NT2/D1 (cell line): Measurements from ENCODE around the gene TTLL8.

Experiments used
- YY1 ChIP-seq: IDR thresholded peaks from 2 replicates; pipeline ENCODE4 v1.6.1; 2011; ENCODE audit not compliant: insufficient read length, insufficient read depth
- ZNF274 ChIP-seq: IDR thresholded peaks from 2 replicates; pipeline ENCODE4 v1.6.1; 2011; ENCODE audit warnings: mild to moderate bottlenecking, low read depth, low read length

DNA sequence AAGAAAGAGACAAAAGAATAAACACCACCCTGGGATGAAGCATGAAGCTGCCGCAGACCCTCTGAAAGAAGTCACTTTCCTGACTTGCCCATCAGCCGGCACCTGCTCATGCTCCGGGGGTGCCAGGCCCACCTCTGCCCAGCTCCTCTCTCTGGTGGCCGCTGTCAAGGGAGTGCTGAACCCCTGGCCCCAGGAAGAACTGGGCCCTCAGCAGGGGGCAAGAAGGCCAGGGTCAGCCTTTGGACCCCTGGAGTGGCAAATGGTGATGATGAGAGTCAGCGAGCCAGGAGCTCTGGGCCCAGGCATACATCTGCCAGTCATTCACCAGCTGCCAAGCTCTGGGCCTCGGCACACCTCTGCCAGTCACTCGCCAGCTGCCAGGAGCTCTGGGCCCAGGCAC, 17.4 kb downstream of the TTLL8 start:
- TF ChIP-seq YY1 = no peak
- no peak for TF ChIP-seq ZNF274
